ENCODE measurements around the gene ANKRD11.

DNA sequence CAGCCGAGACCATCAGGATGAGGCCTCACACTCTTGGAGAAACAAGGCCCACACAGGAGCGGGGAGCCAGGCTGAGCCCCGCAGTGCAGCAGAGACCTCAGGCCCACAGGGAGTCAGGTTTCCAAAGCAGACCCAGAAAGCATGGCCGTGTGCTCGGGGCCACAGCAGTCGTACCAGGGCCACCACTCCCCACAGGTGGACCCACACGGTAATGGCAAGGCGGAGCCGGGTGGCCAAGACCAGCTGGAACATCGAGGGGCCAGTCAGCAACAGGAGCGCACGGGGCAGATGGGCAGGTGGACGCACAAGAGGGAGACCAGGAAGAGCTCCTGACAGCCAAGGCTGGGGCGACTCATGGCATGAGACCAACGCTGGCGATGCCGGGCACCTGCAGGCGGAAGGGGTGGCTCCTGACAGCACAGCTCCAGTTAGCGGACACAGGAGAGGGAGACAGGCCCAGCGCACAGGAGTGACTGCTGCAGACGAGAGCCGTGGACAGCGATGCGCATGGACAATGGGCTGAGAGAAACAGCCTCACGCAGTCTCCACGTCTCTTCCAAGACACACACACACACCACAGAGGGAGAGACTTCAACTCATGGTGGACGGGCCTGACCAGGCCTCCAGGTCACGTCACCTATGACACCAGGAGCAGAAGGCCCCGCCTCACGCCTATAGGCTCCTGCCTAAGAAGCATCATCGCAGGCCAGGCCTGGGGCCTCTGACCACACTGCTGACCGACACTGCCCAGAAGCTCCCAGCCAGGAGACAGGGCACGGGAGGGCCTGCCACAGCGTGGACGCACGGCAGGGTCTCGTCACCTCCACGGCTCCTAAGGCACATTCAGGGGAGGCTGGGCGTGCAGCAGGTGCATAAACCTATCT, 214.3 kb downstream of the ANKRD11 start:
- TF ChIP-seq, protein P1, sequence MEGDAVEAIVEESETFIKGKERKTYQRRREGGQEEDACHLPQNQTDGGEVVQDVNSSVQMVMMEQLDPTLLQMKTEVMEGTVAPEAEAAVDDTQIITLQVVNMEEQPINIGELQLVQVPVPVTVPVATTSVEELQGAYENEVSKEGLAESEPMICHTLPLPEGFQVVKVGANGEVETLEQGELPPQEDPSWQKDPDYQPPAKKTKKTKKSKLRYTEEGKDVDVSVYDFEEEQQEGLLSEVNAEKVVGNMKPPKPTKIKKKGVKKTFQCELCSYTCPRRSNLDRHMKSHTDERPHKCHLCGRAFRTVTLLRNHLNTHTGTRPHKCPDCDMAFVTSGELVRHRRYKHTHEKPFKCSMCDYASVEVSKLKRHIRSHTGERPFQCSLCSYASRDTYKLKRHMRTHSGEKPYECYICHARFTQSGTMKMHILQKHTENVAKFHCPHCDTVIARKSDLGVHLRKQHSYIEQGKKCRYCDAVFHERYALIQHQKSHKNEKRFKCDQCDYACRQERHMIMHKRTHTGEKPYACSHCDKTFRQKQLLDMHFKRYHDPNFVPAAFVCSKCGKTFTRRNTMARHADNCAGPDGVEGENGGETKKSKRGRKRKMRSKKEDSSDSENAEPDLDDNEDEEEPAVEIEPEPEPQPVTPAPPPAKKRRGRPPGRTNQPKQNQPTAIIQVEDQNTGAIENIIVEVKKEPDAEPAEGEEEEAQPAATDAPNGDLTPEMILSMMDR (IDR thresholded peaks at IDR 0.05; ENCODE audit: insufficient read depth, low read length, poor library complexity, severe bottlenecking), result no peak
- TF ChIP-seq EZH2phosphoT487 (conservative IDR thresholded peaks at IDR 0.05; ENCODE audit: low read length), result no peak

Measured in SU-DHL-6 (cell line).